D721Med (cell line): ENCODE data around the gene SAMD4A.

ENCODE experiments used
- DNase-seq: peaks from one replicate; pipeline ENCODE4 v3.0.0; 2011; ENCODE audit warnings: low spot score; ENCODE audit not compliant: insufficient read length
- FAIRE-seq: peaks from 2 replicates; lab custom pipeline; 2011; peaks lifted over from hg19 to GRCh38; lab: Jason Lieb, UNC
- CTCF ChIP-seq: IDR thresholded peaks from 2 replicates; pipeline ENCODE4 v1.5.1; 2012; ENCODE audit warnings: mild to moderate bottlenecking, control low read depth; ENCODE audit not compliant: insufficient read depth; ENCODE audit errors: missing control alignments

Gene SAMD4A

GRCh38 chr14:54566410-54567223 is at the start of gene SAMD4A:
Gene SAMD4A (plus strand): TSS chr14:54567128. CDS start chr14:54567917, 789 bp downstream.
- TF ChIP-seq CTCF, result no peak
- FAIRE-seq (no peak), DNase-seq (no peak)

- DNase-seq, result no peak
- no peak for TF ChIP-seq CTCF
- no peak for FAIRE-seq
Measured at GRCh38 chr14:54524410-54524809, 42.5 kb upstream of the SAMD4A start.

- DNase-seq (no peak), FAIRE-seq (no peak)
- no peak for TF ChIP-seq CTCF
Measured at GRCh38 chr14:54528973-54529372, 38.0 kb upstream of the SAMD4A start.

DNA sequence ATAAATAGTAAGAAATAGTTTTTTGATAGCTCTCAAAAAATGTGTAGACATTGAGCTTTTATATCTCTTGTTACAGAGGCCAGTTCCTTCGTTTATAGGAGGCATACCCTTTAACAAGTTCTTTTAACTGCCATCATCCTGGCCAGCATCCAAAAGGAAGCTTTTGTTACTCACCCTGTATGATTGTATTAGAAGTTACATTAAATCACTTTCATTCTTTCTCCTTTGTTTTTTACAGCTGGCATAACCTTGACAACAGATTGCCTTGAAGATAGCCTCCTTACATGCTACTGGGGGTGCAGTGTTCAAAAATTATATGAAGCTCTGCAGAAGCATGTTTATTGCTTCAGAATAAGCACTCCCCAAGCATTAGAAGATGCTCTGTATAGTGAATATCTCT is 37.1 kb upstream of the SAMD4A start:
- no peak for TF ChIP-seq CTCF
- no peak for DNase-seq
- FAIRE-seq, result no peak

- FAIRE-seq (no peak), DNase-seq (no peak)
- no peak for TF ChIP-seq CTCF
Measured at GRCh38 chr14:54532111-54533012, 34.6 kb upstream of the SAMD4A start.

DNA sequence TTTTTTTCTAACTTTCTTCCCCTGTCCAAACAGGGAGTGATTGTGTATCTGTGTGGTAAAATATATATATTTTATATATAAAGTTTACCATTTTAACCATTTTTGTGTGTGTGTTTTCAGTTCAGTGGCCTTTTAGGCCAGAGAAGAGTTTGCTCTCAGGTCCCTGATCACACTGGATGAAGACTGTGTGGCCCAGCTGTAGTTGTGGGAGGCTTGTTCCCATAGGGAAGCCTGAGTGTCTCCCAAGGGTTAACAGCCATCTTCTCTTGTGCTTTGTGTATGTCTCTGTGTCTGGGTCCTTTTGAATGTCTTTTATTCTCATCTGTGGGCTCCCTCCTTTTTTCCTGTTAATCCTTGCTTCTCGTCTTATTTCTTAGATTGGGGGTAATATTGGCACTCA is 33.8 kb upstream of the SAMD4A start:
- no peak for TF ChIP-seq CTCF
- FAIRE-seq (no peak), DNase-seq (no peak)
